GM12801 (cell line): Measurements from ENCODE around the gene PRKCA.

Experiments
- CTCF ChIP-seq: IDR thresholded peaks from one replicate; pipeline ENCODE4 v1.5.1; 2011; ENCODE audit warnings: control low read depth; ENCODE audit not compliant: insufficient read length; ENCODE audit errors: extremely low read depth

Gene PRKCA

DNA sequence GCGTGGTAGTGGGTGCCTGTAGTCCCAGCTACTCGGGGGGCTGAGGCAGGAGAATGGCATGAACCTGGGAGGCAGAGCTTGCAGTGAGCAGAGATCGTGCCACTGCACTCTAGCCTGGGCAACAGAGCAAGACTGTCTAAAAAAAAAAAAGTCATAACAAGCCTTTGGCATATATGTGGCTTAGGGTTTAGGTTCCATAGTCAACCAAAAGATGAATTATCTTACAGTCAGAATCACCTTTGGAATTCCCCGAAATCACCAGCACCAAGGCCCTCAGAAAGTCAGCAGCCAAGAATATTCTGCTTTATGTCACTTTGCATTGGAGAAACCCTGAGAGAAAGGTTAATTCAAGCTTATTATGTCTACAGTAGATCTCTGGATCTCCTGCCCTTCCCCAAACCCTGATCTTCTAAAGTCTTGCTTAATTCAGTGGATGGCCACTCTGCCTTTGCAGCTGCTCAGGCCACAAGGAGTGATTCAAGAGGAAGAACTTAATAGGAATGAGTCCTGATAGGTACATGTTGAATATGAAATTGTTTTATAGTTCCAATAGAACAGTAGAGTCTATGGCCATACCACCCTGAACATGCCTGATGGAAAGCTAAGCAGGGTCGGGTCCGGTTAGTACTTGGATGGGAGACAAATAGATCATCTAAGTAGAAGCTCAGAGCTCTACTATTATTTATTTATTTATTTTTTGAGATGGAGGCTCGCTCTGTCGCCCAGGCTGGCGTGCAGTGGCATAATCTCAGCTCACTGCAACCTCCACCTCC lies 336.5 kb downstream of the PRKCA start:
- no peak for TF ChIP-seq CTCF

DNA sequence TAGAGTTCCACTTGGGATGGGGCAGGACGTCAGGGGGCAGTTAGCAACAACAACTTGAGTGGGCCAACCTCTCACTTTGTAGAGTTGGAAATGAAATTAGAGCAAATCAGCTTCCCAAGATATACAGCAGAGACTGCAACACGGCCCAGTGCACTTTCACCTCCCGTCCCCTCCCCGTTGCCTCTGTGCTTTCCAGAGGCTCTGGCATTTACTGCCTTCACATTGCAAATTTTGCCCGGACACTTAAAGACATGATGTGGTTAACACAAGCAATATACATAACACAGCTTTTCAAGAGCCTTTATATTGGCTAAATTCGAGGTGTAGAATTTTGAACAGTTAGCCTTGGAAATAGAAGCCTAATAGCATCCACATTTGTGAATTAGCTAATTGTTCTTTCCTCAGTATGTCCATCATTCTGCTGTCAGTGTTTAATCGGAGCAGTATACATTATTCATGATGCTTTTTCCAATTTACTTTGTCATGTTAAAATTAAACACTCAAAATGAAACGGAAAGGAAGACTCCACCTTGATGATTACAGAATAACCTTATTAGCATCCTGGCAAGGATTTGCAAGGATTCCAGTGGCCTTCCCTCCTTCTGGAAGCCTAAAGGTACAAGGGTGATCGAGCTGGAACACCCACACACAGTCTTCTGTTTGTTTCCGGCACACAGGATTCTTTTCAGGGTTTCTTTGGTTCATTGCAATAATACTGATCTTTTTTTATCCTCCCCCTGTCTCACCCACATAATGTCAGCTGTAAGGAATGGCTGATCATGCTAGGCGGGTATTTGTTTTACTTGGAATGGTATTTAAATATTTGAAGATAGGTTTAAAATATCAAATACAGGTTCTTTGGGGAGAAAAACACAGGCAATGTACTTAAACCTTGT lies 341.6 kb downstream of the PRKCA start:
- TF ChIP-seq CTCF: no peak

DNA sequence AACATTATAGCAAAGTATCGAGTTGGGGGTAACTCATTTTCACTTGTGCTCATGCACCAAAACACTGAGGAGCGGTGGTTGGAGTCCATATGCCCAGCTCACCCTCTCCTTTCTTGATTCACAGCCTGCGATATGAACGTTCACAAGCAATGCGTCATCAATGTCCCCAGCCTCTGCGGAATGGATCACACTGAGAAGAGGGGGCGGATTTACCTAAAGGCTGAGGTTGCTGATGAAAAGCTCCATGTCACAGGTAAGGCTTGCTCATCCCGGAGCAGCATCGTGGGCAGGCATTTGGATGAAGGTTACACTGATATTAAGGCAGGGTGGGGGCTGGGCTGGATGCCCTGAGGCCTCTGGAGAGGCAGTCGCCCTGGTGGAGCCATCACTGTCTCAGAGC lies 342.8 kb downstream of the PRKCA start:
- no peak for TF ChIP-seq CTCF

GRCh38 chr17:66647391-66647983 lies 345.1 kb downstream of the PRKCA start:
- no peak for TF ChIP-seq CTCF

DNA sequence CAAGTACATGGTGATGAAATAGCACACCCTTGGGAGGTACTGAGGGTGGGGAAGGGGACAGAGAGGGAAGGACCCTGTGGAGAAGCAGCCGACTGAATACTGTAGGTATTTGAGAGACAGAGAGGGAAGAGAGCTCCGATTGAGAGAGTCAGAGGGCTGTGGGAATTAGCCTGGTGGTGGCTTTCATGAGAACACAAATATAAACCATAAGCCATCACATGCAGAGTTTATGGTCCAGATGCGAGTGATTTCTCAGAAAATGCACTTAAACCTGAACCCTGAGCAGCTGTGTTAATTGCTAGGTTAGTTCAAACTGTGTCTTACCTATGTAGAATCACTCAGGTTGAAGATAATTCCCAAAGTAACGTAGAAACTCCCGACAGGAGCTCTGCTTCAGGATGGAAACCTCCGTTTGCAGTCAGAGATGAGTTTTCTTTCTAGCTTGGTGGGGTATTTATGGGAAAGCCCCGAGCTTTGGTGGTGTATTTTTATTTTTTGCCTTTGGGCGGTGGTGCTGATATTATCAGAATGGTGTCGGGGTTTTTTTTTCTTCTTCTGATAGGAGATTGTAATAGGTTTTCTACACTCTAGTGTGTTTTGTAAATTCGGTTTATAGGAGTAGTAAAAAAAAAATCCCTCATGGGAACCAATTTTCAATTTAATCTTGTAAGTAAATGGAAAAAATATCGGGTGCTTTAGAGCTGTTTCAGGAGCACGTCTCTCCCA lies 347.6 kb downstream of the PRKCA start:
- no peak for TF ChIP-seq CTCF

GRCh38 chr17:66650544-66650877 lies 348.1 kb downstream of the PRKCA start:
- TF ChIP-seq CTCF: no peak
